ENCODE results near the gene MYPN.

MYPN gene

GRCh38 chr10:68101066-68101465 is 8.2 kb upstream of the MYPN start:
- in situ Hi-C loops (cut with HindIII; ENCODE audit: low pct_unique_long_range_greater_than_20kb, low sequenced_read_pairs) = no loop called here
- no peak for DNase-seq (ENCODE audit: low read depth in 1 of 2, low spot score in 1 of 2)

DNA sequence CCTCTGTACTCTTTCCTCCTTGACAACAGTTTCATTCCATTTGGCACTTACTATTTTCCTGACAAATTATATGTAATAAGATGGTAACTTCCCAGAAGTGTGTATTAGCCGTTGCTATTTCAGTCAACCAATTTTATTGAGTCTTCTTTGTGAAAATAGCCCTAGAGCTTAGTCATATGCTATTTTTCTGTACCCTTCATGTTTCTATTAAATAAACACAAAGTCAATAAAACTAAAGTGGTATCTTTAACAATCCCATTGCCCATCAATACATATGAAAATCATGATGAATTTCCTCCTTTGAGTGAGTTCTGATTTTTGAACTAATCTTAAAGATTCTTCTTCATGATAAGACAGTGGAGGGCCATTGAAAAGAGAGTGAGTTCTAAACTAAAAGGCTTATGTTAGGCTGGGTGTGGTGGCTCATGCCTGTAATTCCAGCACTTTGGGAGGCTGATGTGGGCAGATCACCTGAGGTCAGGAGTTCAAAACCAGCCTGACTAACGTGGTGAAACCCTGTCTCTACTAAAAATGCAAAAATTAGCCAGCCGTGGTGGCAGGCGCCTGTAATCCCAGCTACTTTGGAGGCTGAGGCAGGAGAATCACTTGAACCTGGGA is 5.9 kb upstream of the MYPN start:
- in situ Hi-C loops (cut with HindIII; ENCODE audit: low pct_unique_long_range_greater_than_20kb, low sequenced_read_pairs) = no loop called here
- no peak for DNase-seq (ENCODE audit: low read depth in 1 of 2, low spot score in 1 of 2)
- TF ChIP-seq JUND (IDR thresholded peaks at IDR 0.05; ENCODE audit: low read depth) = no peak

More at GRCh38 chr10:68101066-68101465, 8.2 kb upstream of the MYPN start:
- no peak for TF ChIP-seq JUND (IDR thresholded peaks at IDR 0.05; ENCODE audit: low read depth)

DNA sequence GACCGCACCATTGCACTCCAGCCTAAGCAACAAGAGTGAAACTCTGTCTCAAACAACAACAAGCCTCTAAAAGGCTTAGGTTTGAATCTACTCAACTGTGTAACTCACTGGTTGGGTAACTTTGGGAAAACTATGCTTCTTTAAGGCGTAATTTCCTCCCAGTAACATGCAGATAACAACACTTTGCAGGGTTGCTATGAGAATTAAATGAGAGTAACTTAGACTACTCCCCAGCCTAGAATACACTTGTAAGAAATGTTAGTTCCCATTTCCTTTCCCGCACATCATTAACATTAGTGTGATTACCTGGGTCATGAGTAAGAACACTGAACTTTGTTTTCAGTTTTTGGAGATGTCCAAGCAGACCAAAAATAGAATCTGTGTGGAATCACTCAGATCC is 5.4 kb upstream of the MYPN start:
- no peak for TF ChIP-seq JUND (IDR thresholded peaks at IDR 0.05; ENCODE audit: low read depth)
- DNase-seq (ENCODE audit: low read depth in 1 of 2, low spot score in 1 of 2) = no peak
- in situ Hi-C loops (cut with HindIII; ENCODE audit: low pct_unique_long_range_greater_than_20kb, low sequenced_read_pairs) = no loop called here

GRCh38 chr10:68105820-68106219 is 3.5 kb upstream of the MYPN start:
- TF ChIP-seq JUND (IDR thresholded peaks at IDR 0.05; ENCODE audit: low read depth) = no peak
- in situ Hi-C loops (cut with HindIII; ENCODE audit: low pct_unique_long_range_greater_than_20kb, low sequenced_read_pairs) = no loop called here
- no peak for DNase-seq (ENCODE audit: low read depth in 1 of 2, low spot score in 1 of 2)

GRCh38 chr10:68106656-68107055 is 2.6 kb upstream of the MYPN start:
- in situ Hi-C loops (cut with HindIII; ENCODE audit: low pct_unique_long_range_greater_than_20kb, low sequenced_read_pairs) = no loop called here
- no peak for TF ChIP-seq JUND (IDR thresholded peaks at IDR 0.05; ENCODE audit: low read depth)
- DNase-seq (ENCODE audit: low read depth in 1 of 2, low spot score in 1 of 2) = peak in 1 of 2 experiments; percentile 80

DNA sequence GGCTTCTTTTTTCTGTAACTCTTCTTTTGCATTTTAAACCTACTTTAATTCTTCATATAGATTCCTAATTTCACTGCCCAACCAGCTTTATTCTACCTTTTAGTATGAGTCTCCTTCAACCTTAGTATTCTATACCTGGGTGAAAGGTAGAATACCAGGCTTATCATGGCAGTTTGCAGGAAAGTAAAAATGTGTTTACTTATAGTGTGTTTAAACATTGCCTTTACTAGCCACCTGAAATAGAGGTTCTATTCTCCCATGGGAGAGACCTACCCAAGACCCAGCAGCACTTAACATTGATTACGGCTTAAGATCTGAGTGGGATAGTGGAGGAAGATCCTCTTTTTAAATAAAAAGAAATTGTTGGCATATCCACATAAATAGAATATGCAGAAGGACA is 1.6 kb upstream of the MYPN start:
- TF ChIP-seq JUND (IDR thresholded peaks at IDR 0.05; ENCODE audit: low read depth) = no peak
- no peak for DNase-seq (ENCODE audit: low read depth in 1 of 2, low spot score in 1 of 2)
- in situ Hi-C loops (cut with HindIII; ENCODE audit: low pct_unique_long_range_greater_than_20kb, low sequenced_read_pairs) = no loop called here

- in situ Hi-C loops (cut with HindIII; ENCODE audit: low pct_unique_long_range_greater_than_20kb, low sequenced_read_pairs) = no loop called here
- TF ChIP-seq JUND (IDR thresholded peaks at IDR 0.05; ENCODE audit: low read depth) = no peak
- no peak for DNase-seq (ENCODE audit: low read depth in 1 of 2, low spot score in 1 of 2)
Measured at GRCh38 chr10:68108051-68108450, 1.2 kb upstream of the MYPN start.

- in situ Hi-C loops (cut with HindIII; ENCODE audit: low pct_unique_long_range_greater_than_20kb, low sequenced_read_pairs) = no loop called here
- no peak for TF ChIP-seq JUND (IDR thresholded peaks at IDR 0.05; ENCODE audit: low read depth)
- DNase-seq (ENCODE audit: low read depth in 1 of 2, low spot score in 1 of 2) = no peak
Measured at GRCh38 chr10:68108653-68109052, 635 bp upstream of the MYPN start.

DNA sequence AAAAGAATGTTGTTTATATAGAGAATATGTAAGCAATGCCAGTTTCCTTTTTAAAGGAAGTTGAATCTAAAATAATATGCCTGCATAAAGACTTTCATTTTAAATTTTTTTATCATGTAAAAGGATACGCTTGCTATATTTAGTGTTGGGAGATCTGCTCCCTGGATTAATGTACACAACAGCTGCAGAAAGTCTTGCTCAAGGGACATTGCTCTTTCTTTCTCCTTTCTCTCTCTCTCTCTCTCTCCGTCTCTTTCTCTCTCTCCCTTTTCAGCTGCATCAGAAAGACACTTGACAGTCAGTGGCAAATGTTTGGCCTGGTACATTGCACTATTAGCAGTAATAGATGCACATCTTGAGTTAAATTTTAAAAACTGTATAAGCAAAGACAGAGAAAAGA is 739 bp downstream of the MYPN start:
- no peak for DNase-seq (ENCODE audit: low read depth in 1 of 2, low spot score in 1 of 2)
- TF ChIP-seq JUND (IDR thresholded peaks at IDR 0.05; ENCODE audit: low read depth) = no peak
- in situ Hi-C loops (cut with HindIII; ENCODE audit: low pct_unique_long_range_greater_than_20kb, low sequenced_read_pairs) = no loop called here

GRCh38 chr10:68111584-68111983 is 2.3 kb downstream of the MYPN start:
- no peak for TF ChIP-seq JUND (IDR thresholded peaks at IDR 0.05; ENCODE audit: low read depth)
- in situ Hi-C loops (cut with HindIII; ENCODE audit: low pct_unique_long_range_greater_than_20kb, low sequenced_read_pairs) = no loop called here
- no peak for DNase-seq (ENCODE audit: low read depth in 1 of 2, low spot score in 1 of 2)

DNA sequence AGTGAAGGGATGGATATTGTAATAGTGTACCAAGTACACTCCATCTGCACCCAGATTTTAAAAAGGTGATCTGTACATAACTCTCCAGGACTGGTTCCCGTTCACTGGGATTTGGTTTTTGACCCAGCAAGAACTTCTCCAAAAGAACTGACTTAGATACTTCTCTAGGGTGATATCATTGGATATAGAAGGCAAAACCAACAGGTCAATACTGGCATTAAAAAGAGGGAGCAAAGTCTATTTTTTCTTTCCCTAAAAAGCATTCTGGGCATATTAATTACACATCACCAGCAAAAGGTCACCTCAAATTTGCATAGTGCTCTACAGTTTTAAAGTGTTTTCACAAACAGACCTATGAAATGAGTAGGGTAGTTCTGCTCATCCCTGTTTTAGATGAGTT is 3.5 kb downstream of the MYPN start:
- DNase-seq (ENCODE audit: low read depth in 1 of 2, low spot score in 1 of 2) = no peak
- in situ Hi-C loops (cut with HindIII; ENCODE audit: low pct_unique_long_range_greater_than_20kb, low sequenced_read_pairs) = no loop called here
- no peak for TF ChIP-seq JUND (IDR thresholded peaks at IDR 0.05; ENCODE audit: low read depth)

DNA sequence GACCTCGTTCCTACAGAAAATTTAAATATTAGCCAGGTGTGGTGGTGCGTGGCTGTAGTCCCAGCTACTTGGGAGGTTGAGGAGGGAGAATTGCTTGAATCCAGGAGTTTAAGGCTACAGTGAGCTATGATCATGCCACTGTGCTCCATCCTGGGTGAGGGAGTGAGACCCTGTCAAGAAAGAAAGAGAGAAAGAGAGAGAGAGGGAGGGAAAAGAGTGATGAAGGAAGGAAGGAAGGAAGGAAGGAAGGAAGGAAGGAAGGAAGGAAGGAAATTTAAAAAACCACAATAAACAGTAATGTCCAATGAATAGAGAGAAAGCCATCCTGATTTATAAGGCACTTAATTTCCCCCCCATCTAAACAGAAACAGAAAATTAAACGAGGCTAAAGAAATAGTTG is 9.4 kb downstream of the MYPN start:
- in situ Hi-C loops (cut with HindIII; ENCODE audit: low pct_unique_long_range_greater_than_20kb, low sequenced_read_pairs) = no loop called here
- TF ChIP-seq JUND (IDR thresholded peaks at IDR 0.05; ENCODE audit: low read depth) = no peak
- no peak for DNase-seq (ENCODE audit: low read depth in 1 of 2, low spot score in 1 of 2)

DNA sequence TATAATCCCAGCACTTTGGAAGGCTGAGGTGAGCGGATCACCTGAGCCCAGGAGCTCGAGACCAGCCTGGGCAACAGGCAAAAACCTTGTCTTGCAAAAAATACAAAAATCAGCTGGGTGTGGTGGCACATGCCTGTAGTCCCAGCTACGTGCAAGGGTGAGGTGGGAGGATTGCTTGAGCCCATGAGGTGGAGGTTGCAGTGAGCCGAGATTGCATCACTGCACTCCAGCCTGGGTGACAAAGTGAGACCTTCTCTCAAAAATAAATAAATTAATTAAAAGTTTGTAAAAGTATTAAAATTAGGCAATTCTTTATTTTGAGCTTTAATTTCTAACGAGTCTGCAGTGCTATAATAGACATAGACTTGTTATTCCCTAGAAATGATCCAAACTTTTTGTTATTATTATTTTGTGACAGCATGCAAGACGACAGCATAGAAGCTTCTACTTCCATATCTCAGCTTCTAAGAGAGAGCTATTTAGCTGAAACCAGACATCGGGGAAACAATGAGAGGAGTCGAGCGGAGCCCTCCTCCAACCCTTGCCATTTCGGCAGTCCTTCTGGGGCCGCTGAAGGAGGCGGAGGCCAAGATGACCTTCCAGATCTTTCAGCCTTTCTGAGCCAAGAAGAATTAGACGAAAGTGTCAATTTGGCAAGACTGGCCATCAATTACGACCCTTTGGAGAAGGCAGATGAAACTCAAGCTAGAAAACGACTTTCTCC is 11.9 kb downstream of the MYPN start:
- DNase-seq (ENCODE audit: low read depth in 1 of 2, low spot score in 1 of 2) = no peak
- in situ Hi-C loops (cut with HindIII; ENCODE audit: low pct_unique_long_range_greater_than_20kb, low sequenced_read_pairs) = no loop called here
- TF ChIP-seq JUND (IDR thresholded peaks at IDR 0.05; ENCODE audit: low read depth) = no peak

DNA sequence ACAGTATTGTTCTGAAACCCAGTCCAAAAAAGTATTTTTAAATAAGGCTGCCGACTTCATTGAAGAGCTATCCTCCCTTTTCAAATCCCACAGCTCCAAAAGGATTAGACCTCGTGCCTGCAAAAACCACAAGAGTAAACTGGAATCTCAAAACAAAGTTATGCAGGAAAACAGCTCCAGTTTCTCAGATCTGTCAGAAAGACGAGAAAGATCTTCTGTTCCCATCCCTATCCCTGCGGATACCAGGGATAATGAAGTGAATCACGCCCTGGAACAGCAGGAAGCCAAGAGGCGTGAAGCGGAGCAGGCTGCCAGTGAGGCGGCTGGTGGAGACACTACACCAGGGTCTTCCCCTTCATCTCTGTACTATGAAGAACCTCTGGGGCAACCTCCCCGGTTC is 12.6 kb downstream of the MYPN start:
- no peak for TF ChIP-seq JUND (IDR thresholded peaks at IDR 0.05; ENCODE audit: low read depth)
- in situ Hi-C loops (cut with HindIII; ENCODE audit: low pct_unique_long_range_greater_than_20kb, low sequenced_read_pairs) = no loop called here
- DNase-seq (ENCODE audit: low read depth in 1 of 2, low spot score in 1 of 2) = no peak
